Measurements from ENCODE around the gene ADAMTS7. TPM values are rescaled to one million over a fixed set of nuclear protein-coding genes. Genes with fewer than 3 reads are reported as not detected.

ADAMTS7 gene
- total RNA-seq, 1 experiment from 2014 or later, result 14.3 TPM

Other genes starting within 250 kb of the ADAMTS7 start
- gene CHRNA5, start 245.9 kb downstream of the ADAMTS7 start, total RNA-seq (2014; rRNA removed; shearing (Covaris generic)), result 7.8 and 10.0 TPM in 2 replicates
- gene CHRNA3, start 190.5 kb downstream of the ADAMTS7 start, total RNA-seq (2014; rRNA removed; shearing (Covaris generic)), result 2.6 and 4.4 TPM in 2 replicates
- 2.7 and 4.3 TPM in 2 replicates for gene CHRNB4, start 170.3 kb downstream of the ADAMTS7 start, total RNA-seq (2014; rRNA removed; shearing (Covaris generic))
- 235 and 339 TPM in 2 replicates for gene MORF4L1, start 61.4 kb upstream of the ADAMTS7 start, total RNA-seq (2014; rRNA removed; shearing (Covaris generic))
- 16.9 and 17.1 TPM in 2 replicates for gene CTSH, start 133.6 kb upstream of the ADAMTS7 start, total RNA-seq (2014; rRNA removed; shearing (Covaris generic))

Data from H7 (cell line).